GM12801 (cell line): ENCODE data around the gene CLRN3.

Experiments
- TF ChIP-seq, protein P1 (sequence below): IDR thresholded peaks from one replicate; pipeline ENCODE4 v1.5.1; 2011; ENCODE audit warnings: control low read depth; ENCODE audit not compliant: insufficient read length; ENCODE audit errors: extremely low read depth

Gene CLRN3

GRCh38 chr10:127909716-127910463 lies 17.1 kb upstream of the CLRN3 start:
- TF ChIP-seq, protein P1, sequence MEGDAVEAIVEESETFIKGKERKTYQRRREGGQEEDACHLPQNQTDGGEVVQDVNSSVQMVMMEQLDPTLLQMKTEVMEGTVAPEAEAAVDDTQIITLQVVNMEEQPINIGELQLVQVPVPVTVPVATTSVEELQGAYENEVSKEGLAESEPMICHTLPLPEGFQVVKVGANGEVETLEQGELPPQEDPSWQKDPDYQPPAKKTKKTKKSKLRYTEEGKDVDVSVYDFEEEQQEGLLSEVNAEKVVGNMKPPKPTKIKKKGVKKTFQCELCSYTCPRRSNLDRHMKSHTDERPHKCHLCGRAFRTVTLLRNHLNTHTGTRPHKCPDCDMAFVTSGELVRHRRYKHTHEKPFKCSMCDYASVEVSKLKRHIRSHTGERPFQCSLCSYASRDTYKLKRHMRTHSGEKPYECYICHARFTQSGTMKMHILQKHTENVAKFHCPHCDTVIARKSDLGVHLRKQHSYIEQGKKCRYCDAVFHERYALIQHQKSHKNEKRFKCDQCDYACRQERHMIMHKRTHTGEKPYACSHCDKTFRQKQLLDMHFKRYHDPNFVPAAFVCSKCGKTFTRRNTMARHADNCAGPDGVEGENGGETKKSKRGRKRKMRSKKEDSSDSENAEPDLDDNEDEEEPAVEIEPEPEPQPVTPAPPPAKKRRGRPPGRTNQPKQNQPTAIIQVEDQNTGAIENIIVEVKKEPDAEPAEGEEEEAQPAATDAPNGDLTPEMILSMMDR: no peak

- TF ChIP-seq, protein P1: no peak
Measured at GRCh38 chr10:127908959-127909267, 16.2 kb upstream of the CLRN3 start.

GRCh38 chr10:127908106-127908958 lies 15.6 kb upstream of the CLRN3 start:
- TF ChIP-seq, protein P1: no peak

GRCh38 chr10:127907411-127908105 lies 14.8 kb upstream of the CLRN3 start:
- TF ChIP-seq, protein P1: no peak

GRCh38 chr10:127906548-127907377 lies 14.0 kb upstream of the CLRN3 start, which contains the start of gene PTPRE:
Gene PTPRE, plus strand, starts transcription at chr10:127907103. Its CDS starts 133,779 bp downstream, at chr10:128040882.
- TF ChIP-seq, protein P1: no peak

- TF ChIP-seq, protein P1: no peak
Measured at GRCh38 chr10:127905848-127906261, 13.1 kb upstream of the CLRN3 start.
